Calu3 (cell line): Measurements from ENCODE around the gene KCNT2. TPM values are rescaled to one million over a fixed set of nuclear protein-coding genes. Genes with fewer than 3 reads are reported as not detected.
A peak's percentile ranks its signal among the peaks of the same experiment; 100 is the strongest.

ENCODE experiments used
- BruUV-seq: library from RNA; stranded (reverse); fragments of 400-500 nt; replicated peaks from 2 replicates; lab custom pipeline; 2021; lab: Mats Ljungman, UMichigan
- CTCF ChIA-PET: fragments of 300-600 bp; sonication (Branson Sonifier 250); formaldehyde crosslinking; loops from one replicate; lab custom pipeline; 2022; ENCODE audit warnings: antibody characterized with exemption; lab: Charles Lee
- DNase-seq: peaks from one replicate; pipeline ENCODE4 v3.0.0; 2022
- H3K27ac Mint-ChIP-seq: one replicate; pipeline ENCODE4 v1.8.0; 2022; ENCODE audit warnings: mixed read lengths; ENCODE audit not compliant: unreplicated experiment
- H3K27me3 Mint-ChIP-seq: one replicate; pipeline ENCODE4 v1.8.0; 2022; ENCODE audit warnings: mixed read lengths; ENCODE audit not compliant: unreplicated experiment
- H3K36me3 Mint-ChIP-seq: one replicate; pipeline ENCODE4 v1.8.0; 2022; ENCODE audit warnings: mild to moderate bottlenecking, moderate library complexity, mixed read lengths; ENCODE audit not compliant: insufficient read depth, unreplicated experiment
- H3K4me1 Mint-ChIP-seq: one replicate; pipeline ENCODE4 v1.8.0; 2022; ENCODE audit warnings: mild to moderate bottlenecking, low read depth, mixed read lengths; ENCODE audit not compliant: unreplicated experiment
- H3K4me3 Mint-ChIP-seq: one replicate; pipeline ENCODE4 v1.8.0; 2022; ENCODE audit warnings: mild to moderate bottlenecking, low read depth, moderate library complexity, mixed read lengths; ENCODE audit not compliant: unreplicated experiment
- H3K9me3 Mint-ChIP-seq: one replicate; pipeline ENCODE4 v1.8.0; 2022; ENCODE audit warnings: low read depth, mixed read lengths; ENCODE audit not compliant: unreplicated experiment
- CTCF ChIP-seq: fragments of 200-600 bp; IDR thresholded peaks from one replicate; pipeline ENCODE4 v1.8.0; 2022; ENCODE audit warnings: antibody characterized with exemption; ENCODE audit not compliant: unreplicated experiment
- intact Hi-C: fragments of 100-400 bp; cut with micrococcal nuclease; formaldehyde crosslinking; loops from one replicate; pipeline ENCODE4 v1.10.0; 2022; ENCODE audit not compliant: unreplicated experiment
- total RNA-seq: library from RNA; stranded (reverse); gene quantifications from 2 replicates; pipeline ENCODE4 v1.2.3, GENCODE V29; 2022

The KCNT2 gene
- total RNA-seq, 1 experiment from 2014 or later, result 3.3 TPM

- Mint-ChIP-seq H3K4me1 (peaks cover 20% of the 10 kb centered on the region), H3K4me3 (no peak overlapping the region), H3K27ac (no peak overlapping the region), H3K27me3 (no peaks in the 10 kb centered on the region), H3K36me3 (no peaks in the 10 kb centered on the region), H3K9me3 (no peaks in the 10 kb centered on the region)
- DNase-seq, result no peak
- intact Hi-C loops, result no loop called here
- no TSS peak for BruUV-seq
- CTCF ChIA-PET, result no interaction called here
- no peak for TF ChIP-seq CTCF
Observed at GRCh38 chr1:196373798-196374197, 234.4 kb downstream of the KCNT2 start.

- peak; percentile 48 for TF ChIP-seq CTCF
- no TSS peak for BruUV-seq
- Mint-ChIP-seq H3K9me3 (no peaks in the 10 kb centered on the region), H3K36me3 (no peaks in the 10 kb centered on the region), H3K27me3 (no peaks in the 10 kb centered on the region), H3K27ac (no peak overlapping the region), H3K4me1 (peaks cover 14% of the 10 kb centered on the region), H3K4me3 (no peak overlapping the region)
- DNase-seq, result no peak
- CTCF ChIA-PET, result interaction anchor here (0.9 kb wide), 2 partner anchors 17 to 224 kb away, joined by 3 read pairs; no protein-coding TSS in a partner anchor
- intact Hi-C loops, result no loop called here
Observed at GRCh38 chr1:196372896-196373536, 235.2 kb downstream of the KCNT2 start.

- TF ChIP-seq CTCF, result no peak
- Mint-ChIP-seq H3K36me3 (no peaks in the 10 kb centered on the region), H3K9me3 (peaks cover 2% of the 10 kb centered on the region), H3K27me3 (no peaks in the 10 kb centered on the region), H3K4me1 (no peaks in the 10 kb centered on the region), H3K27ac (no peak overlapping the region), H3K4me3 (no peak overlapping the region)
- DNase-seq, result no peak
- BruUV-seq, result no TSS peak
- intact Hi-C loops, result no loop called here
- CTCF ChIA-PET, result no interaction called here
Observed at GRCh38 chr1:196367838-196368237, 240.4 kb downstream of the KCNT2 start.

GRCh38 chr1:196366817-196367495 lies 241.3 kb downstream of the KCNT2 start:
- H3K27me3 Mint-ChIP-seq, result no peaks in the 10 kb centered on the region
- peaks cover 2% of the 10 kb centered on the region for H3K9me3 Mint-ChIP-seq
- H3K4me3 Mint-ChIP-seq, result no peak overlapping the region
- intact Hi-C loops, result no loop called here
- TF ChIP-seq CTCF, result no peak
- CTCF ChIA-PET, result no interaction called here
- DNase-seq, result no peak
- H3K4me1 Mint-ChIP-seq, result no peaks in the 10 kb centered on the region
- H3K27ac Mint-ChIP-seq, result no peak overlapping the region
- BruUV-seq, result no TSS peak
- H3K36me3 Mint-ChIP-seq, result no peaks in the 10 kb centered on the region
